Spinal cord (tissue), 10 donors: ENCODE measurements around the gene CNST. TPM values are rescaled to one million over a fixed set of nuclear protein-coding genes. Genes with fewer than 3 reads are reported as not detected.

Experiments used
- DNase-seq, 6 donors: peaks; one replicate each; pipeline versions ENCODE4 v3.0.0 to v3.0.0-alpha.2; 2013 to 2015; ENCODE audit warnings: low spot score in 6 of 6, low read depth in 4 of 6
- H3K27ac ChIP-seq: one replicate; pipeline ENCODE4 v1.5.1; 2013; ENCODE audit warnings: low read depth, low read length, control low read depth
- H3K27me3 ChIP-seq: one replicate; pipeline ENCODE4 v1.6.1; 2013; ENCODE audit warnings: low read length; ENCODE audit not compliant: control insufficient read depth, insufficient read depth
- H3K36me3 ChIP-seq: one replicate; pipeline ENCODE4 v1.6.1; 2013; ENCODE audit warnings: low read length; ENCODE audit not compliant: control insufficient read depth, insufficient read depth
- H3K4me1 ChIP-seq: one replicate; pipeline ENCODE4 v1.6.1; 2013; ENCODE audit warnings: low read length; ENCODE audit not compliant: control insufficient read depth, insufficient read depth
- H3K4me3 ChIP-seq: one replicate; pipeline ENCODE4 v1.5.1; 2013; ENCODE audit warnings: low read depth, low read length, control low read depth
- H3K9me3 ChIP-seq: one replicate; pipeline ENCODE4 v1.6.1; 2013; ENCODE audit warnings: low read length; ENCODE audit not compliant: control insufficient read depth, insufficient read depth
- WGBS: methylation state at CpG from one replicate; pipeline ENCODE4 v1.1.5; 2013; ENCODE audit warnings: missing lambda C conversion rate; ENCODE audit not compliant: insufficient coverage; 5-methylcytosine and 5-hydroxymethylcytosine counted together
- long read RNA-seq, 4 donors: transcript quantifications; one replicate each; lab custom pipeline, GENCODE V29; 2026
- polyA plus RNA-seq, 2 donors: library from polyadenylated mRNA; unstranded; fragments of 120-200 nt; gene quantifications; one replicate each; pipeline ENCODE4 v1.2.1, GENCODE V29; 2013; ENCODE audit not compliant: insufficient read length in 2 of 2
- total RNA-seq, 2 donors: library from RNA; depleted of rRNA in 1 of 2; stranded (reverse); fragments of 120-200 nt in 1 of 2; fragments of >200 nt in 1 of 2; gene quantifications; one replicate each; pipeline versions ENCODE4 v1.2.3 to v1.2.4, GENCODE V29; 2013 to 2014
- donor health status: healthy.

Gene CNST, protein sequence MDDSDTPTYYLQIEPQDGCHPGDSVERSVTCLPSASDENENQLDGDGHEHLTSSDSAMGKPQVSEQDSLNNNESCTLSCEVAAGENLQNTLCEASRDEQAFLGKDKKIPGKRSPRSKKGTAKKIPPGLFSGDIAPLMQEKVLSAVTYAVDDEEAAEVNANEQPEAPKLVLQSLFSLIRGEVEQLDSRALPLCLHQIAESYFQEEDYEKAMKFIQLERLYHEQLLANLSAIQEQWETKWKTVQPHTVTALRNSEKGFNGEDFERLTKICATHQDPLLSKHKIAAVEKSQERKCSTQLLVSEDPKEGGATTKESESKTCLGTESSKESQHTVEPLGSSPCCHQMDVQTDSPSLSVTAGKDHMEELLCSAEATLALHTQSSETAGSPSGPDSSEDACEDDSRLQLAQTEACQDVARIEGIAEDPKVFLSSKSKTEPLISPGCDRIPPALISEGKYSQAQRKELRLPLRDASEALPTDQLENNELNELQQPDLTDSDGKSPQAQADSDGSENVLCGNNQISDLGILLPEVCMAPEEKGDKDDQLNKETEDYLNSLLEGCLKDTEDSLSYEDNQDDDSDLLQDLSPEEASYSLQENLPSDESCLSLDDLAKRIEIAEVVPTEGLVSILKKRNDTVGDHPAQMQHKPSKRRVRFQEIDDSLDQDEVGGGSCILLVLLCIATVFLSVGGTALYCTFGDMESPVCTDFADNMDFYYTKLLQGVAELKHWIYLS
- total RNA-seq (10 to 100 TPM; 17.1 to 48.1 TPM), polyA plus RNA-seq (10 to 100 TPM; 19.9 to 23.5 TPM)
- long read RNA-seq, donor 1, full-length matches to known transcripts = 1 of 16 reads
- long read RNA-seq, donor 1, partial matches to known transcripts = 15 of 16 reads
- long read RNA-seq, donor 1, other reads (novel, unspliced or antisense) = 0 of 16 reads
- long read RNA-seq, donor 2, full-length matches to known transcripts = 1 of 1 reads
- long read RNA-seq, donor 2, partial matches to known transcripts = 0 of 1 reads
- long read RNA-seq, donor 2, other reads (novel, unspliced or antisense) = 0 of 1 reads
- long read RNA-seq, donor 3 = 0 reads
- long read RNA-seq, donor 4, full-length matches to known transcripts = 2 of 2 reads
- long read RNA-seq, donor 4, partial matches to known transcripts = 0 of 2 reads
- long read RNA-seq, donor 4, other reads (novel, unspliced or antisense) = 0 of 2 reads

DNA sequence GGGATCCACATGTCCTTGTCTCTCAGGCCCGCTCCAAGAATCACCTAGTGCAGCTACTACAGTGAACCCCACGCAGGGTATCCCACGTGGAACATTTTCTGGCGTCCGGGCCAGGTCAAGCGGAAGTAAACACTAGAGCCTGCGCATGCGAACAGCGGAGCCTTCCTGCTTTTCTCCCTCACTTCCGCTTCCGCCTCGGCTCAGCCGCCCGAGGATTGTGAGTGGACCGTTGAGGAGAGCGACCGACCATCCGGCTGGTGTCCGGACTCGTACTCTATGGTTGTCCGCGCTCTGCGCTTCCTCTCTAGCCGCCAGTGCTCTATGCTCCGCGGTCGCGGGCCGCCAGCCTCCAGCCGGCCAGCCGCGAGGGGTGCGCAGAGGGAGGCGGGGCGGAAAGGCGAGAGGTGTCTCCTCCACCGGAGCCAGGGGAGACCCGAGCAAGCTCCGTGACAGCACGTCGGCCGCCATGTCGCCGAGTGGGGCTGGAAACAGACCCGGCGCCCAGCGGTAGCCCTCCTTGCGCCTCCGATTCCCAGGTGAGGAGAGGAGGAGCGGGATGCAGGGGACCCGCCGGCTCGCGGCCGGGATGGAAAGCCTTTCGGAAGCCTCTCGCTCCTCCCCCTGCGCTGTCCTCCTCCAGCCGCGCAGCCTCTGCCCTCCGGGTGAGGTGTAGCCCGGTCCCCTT lies at the start of gene CNST, which contains the start of gene TFB2M:
CNST (plus strand) TSS at position 329 of the 685 bp plus-strand sequence. CDS start 25,107 bp downstream, outside the sequence.
TFB2M (minus strand) TSS at position 134 of the 685 bp plus-strand sequence; CDS start at position 11, 123 bp downstream.
- peak within 1 kb of the TSS; percentile 89 for H3K4me3 ChIP-seq

DNA sequence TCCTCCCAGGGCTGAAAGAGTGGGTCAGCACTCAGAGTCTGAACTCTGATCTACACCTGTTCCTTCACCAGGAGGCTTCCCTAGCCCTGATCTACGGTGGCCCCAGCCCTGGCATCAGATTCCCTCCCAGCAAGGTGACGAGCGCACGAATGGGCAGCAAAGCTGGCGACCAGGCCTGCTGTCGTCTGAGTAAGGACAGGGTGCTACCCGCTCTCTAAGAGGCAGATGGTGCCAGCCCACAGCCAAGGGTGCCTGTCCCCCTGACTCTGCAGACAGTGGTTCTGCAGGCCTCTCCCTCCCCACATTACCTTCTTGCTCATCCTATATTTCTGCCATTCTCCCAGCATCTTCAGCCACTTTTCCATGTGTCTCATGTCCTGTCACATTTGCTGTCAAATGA lies 48.9 kb upstream of the CNST start:
- H3K27ac ChIP-seq = no peak overlapping the region
- H3K27me3 ChIP-seq = no peaks in the 10 kb centered on the region
- H3K4me1 ChIP-seq = no peaks in the 10 kb centered on the region
- DNase-seq = no peak
- H3K9me3 ChIP-seq = peaks cover 4% of the 10 kb centered on the region
- no peak overlapping the region for H3K4me3 ChIP-seq
- no peaks in the 10 kb centered on the region for H3K36me3 ChIP-seq
- 76% methylated on average over 7 of the region's 7 CpGs for WGBS

More for the DNA sequence above, at the start of gene CNST, which contains the start of gene TFB2M:
- DNase-seq = peak; percentile 90 to 99 (median 96)
- H3K27me3 ChIP-seq = no peaks in the 10 kb centered on the region
- no peaks in the 10 kb centered on the region for H3K9me3 ChIP-seq
- WGBS = 0% methylated on average over 59 of the region's 62 CpGs
- peak within 1 kb of the TSS; percentile 92 for H3K27ac ChIP-seq
- peaks cover 10% of the 10 kb centered on the region for H3K4me1 ChIP-seq
- H3K36me3 ChIP-seq = peaks cover 4% of the 10 kb centered on the region

DNA sequence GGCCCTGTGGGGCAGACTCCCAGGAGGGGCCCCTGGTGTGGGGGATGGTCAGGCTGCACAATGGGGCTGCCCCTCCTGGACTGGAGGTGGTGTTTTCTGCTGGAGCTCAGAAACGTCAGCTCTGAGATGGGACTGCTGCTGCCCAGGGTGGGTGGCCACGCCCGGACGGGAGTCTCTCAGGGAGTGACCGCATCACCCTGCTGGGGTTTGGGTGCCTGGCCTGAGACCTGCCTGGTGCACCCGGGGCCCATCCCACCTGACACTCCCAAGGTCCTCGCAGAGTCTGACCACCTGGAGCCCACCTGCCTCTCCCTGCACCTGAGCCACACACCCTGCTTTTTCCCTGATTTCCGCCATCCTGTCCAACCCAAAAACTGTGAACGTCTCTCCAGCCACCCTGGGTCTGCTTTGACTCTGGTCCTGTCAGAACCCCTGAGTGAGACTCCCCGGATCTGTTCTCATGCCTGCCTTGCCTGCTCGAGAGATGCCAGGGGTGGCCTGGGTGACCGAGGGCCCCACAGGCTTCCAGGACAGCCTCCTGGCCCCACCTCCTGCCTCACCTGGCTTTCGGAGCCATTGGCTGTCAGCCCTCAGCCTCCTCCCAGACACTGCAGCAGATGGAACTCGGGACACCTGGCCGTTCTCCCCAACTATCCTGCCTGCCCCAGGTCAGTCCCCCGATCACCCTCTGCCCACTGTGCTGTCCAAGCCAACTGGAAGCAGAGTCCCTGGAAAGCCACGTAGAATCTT lies 47.6 kb upstream of the CNST start:
- Histone ChIP-seq H3K27ac (no peak overlapping the region), H3K4me1 (no peaks in the 10 kb centered on the region), H3K27me3 (no peaks in the 10 kb centered on the region), H3K36me3 (no peaks in the 10 kb centered on the region), H3K4me3 (no peak overlapping the region), H3K9me3 (peaks cover 2% of the 10 kb centered on the region)
- WGBS = 86% methylated on average over 17 of the region's 17 CpGs
- no peak for DNase-seq

DNA sequence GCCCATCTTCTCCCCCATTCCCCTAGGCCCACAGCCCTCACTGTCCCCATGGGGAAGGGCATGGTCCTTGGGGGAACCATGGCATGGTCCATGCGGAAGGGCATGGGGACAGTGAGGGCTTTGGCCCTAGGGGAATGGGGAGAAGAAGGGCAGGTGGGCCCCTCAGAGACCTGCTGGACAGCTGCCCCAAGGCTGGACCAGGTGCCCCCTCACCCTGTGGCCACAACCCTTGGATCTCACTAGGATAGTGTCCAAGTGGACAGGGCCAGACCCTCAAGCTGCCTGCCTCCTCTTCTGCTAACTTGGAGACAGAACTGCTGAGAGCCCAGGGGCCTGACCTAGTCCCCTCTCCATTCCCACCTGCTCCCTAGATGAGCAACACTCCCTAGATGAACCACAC lies 46.7 kb upstream of the CNST start:
- Histone ChIP-seq H3K36me3 (no peaks in the 10 kb centered on the region), H3K4me1 (no peaks in the 10 kb centered on the region), H3K4me3 (no peak overlapping the region), H3K27me3 (no peaks in the 10 kb centered on the region), H3K9me3 (peaks cover 2% of the 10 kb centered on the region), H3K27ac (no peak overlapping the region)
- DNase-seq = no peak
- WGBS = 100% methylated on average over 1 of the region's 1 CpG

DNA sequence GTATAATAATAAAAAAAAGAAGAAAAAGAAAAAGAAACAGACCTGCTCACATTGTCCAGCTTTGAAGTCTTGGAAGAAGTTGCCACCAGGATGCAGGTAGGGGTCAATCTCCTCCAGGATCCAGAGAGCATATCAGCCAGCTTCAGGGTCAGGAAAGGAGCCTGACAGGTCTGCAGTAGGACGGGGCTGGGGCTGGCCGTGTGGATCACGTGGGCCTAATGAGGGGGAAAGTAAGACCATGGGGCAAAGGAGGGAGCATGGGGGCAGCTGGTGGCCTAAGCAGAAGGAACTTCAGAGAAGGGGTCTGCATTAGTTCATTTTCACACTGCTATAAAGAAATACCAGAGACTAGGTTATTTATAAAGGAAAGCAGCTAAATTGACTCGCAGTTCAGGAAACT lies 39.9 kb upstream of the CNST start:
- Histone ChIP-seq H3K9me3 (peaks cover 4% of the 10 kb centered on the region), H3K36me3 (no peaks in the 10 kb centered on the region), H3K4me3 (no peak overlapping the region), H3K4me1 (no peaks in the 10 kb centered on the region), H3K27ac (no peak overlapping the region), H3K27me3 (no peaks in the 10 kb centered on the region)
- no peak for DNase-seq
- WGBS = 80% methylated on average over 3 of the region's 4 CpGs

DNA sequence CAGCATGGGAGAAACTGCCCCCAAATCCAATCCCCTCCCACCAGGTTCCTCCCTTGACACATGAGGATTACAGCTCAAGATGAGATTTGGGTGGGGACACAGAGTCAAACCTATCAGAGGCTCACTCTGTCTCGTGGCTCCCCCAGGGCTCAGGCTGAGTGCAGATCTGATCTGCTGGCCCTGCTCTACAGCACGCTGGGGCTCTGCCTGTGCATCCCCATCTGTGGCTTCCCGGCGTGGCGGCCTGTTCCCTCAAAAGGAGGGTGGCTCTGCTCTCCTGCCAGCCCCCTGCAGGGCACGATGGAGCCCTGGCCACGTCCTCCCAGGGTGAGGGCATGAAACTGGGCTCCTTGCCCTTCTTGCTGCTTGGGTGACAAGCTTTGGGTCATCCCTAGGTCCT lies 39.3 kb upstream of the CNST start:
- no peaks in the 10 kb centered on the region for H3K36me3 ChIP-seq
- H3K4me1 ChIP-seq = no peaks in the 10 kb centered on the region
- 82% methylated on average over 7 of the region's 7 CpGs for WGBS
- no peak overlapping the region for H3K27ac ChIP-seq
- peaks cover 4% of the 10 kb centered on the region for H3K9me3 ChIP-seq
- no peaks in the 10 kb centered on the region for H3K27me3 ChIP-seq
- H3K4me3 ChIP-seq = no peak overlapping the region
- DNase-seq = no peak

DNA sequence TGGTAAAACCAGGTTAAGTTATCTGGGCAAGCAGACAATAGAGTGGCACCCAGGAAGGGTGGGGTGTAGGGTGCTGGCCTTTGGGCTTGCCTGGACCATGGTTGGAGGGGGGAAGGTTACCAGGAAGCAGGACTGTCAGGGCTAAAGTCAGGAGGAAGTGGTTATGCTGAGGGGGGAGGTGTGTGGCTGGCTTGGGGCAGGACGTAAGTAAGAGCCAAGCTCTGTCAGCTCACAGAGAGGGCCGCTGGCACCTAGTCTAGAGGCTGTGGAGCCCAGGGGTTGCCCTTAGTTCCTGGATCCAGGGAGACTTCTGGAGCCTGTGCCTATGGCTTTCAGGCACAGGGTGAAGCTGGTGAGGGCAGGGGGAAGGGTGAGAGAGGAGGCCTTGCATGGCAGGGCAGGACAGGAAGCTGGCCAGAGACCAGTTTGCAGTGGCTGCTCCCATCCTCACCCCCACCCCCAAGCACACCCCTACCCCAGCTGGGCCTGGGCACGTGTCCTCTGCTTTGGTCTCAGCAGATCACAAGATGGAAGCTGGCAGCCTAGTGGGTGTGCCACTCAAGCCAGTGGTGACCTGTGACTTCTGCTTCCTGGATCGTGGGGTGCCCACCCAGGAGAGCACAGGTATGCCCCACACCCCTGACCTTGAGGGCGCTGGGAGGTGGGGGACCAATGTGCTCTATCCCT lies 38.7 kb upstream of the CNST start:
- Histone ChIP-seq H3K36me3 (no peaks in the 10 kb centered on the region), H3K4me1 (no peaks in the 10 kb centered on the region), H3K9me3 (peaks cover 4% of the 10 kb centered on the region), H3K4me3 (no peak overlapping the region), H3K27ac (no peak overlapping the region), H3K27me3 (no peaks in the 10 kb centered on the region)
- no peak for DNase-seq
- 54% methylated on average over 5 of the region's 5 CpGs for WGBS

DNA sequence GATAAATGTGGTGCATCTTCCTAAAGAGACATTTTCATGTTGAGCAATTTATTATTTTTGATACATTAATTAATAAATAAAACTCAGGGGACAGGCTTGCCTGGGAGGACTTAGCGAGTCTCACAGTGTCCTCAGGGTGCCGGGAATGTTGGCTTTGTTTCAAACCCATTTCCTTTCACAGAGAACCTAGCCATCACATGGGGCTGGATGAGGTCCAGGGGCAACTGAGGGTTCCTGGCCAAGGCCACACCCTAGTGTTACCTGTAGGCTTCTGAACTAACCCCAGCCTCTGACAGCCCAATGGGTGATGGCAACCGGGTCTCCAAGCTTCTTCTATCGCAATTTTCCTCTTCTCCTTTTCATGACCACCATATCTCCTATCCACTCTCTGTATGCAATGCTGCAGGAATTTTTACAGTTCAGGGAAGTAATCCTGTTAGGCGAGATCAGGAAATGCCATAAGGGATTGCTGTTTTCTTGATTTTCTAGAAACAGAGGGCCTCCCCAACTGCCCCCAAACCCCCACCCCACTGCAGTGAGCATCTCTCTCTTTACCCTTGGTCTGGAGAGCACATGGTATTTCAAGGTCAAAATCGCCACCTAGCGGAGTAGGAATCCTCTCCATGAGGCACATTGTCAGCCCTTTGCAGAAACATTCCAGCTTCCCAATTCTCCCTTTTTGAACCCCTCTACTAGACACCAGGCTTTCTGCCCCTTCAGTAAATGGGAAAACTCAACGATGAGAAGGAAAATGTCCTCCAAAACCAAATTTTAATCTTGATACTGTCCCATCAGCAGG lies 37.1 kb upstream of the CNST start:
- DNase-seq = no peak
- Histone ChIP-seq H3K4me1 (no peaks in the 10 kb centered on the region), H3K27me3 (no peaks in the 10 kb centered on the region), H3K4me3 (no peak overlapping the region), H3K36me3 (no peaks in the 10 kb centered on the region), H3K9me3 (peaks cover 4% of the 10 kb centered on the region), H3K27ac (no peak overlapping the region)
- WGBS = 68% methylated on average over 5 of the region's 8 CpGs
